Kidney tubule cell (primary cell): ENCODE measurements around the gene SLC9C2.
"Not testable (repeated sequence)": the region's sequence is repeated elsewhere in the genome, so short reads cannot be mapped to it uniquely, and the experiment has no call there.

Experiments used
- DNase-seq: peaks from one replicate; pipeline ENCODE4 v3.0.0-alpha.2; 2018; ENCODE audit warnings: low spot score

SLC9C2 gene

DNA sequence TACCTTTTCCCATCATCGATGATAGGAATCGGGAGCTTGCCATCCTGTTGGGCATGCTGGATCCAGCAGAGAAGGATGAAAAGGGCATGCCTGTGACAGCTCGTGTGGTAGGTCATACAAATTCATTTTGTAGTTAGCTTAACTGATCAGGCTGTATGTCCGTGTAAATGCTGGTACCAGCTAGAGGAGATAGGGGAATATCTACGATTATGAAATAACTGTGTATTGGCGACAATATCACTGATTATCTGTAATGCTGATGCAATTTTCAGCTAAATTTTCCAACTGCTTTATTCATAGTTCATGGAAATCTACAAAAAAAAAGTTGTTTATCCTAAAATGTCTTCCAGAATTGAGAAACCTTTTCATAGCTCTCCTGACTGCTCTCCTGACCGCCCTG lies 117.5 kb downstream of the SLC9C2 start:
- DNase-seq: no peak

DNA sequence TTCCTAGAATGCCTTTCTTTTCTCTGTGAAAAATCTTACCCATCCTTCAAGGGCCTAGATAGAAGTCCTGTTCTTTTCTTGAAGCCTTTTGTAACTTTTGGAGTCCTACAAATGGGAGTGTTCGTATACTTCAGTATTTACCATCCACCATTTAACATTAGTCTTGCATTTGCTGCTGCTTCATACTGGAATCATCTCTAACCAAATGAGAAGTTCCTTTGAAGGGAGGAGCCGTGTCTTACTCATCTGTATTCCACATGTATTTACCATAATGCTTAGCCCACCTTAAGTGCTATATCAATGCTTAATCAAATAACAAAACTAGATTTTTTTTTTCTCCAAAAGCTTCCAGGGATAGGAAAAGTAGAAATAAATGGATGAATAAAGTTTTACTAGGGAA lies 118.6 kb downstream of the SLC9C2 start:
- DNase-seq: no peak

- no peak for DNase-seq
Measured at GRCh38 chr1:173482683-173483082, 120.2 kb downstream of the SLC9C2 start.

DNA sequence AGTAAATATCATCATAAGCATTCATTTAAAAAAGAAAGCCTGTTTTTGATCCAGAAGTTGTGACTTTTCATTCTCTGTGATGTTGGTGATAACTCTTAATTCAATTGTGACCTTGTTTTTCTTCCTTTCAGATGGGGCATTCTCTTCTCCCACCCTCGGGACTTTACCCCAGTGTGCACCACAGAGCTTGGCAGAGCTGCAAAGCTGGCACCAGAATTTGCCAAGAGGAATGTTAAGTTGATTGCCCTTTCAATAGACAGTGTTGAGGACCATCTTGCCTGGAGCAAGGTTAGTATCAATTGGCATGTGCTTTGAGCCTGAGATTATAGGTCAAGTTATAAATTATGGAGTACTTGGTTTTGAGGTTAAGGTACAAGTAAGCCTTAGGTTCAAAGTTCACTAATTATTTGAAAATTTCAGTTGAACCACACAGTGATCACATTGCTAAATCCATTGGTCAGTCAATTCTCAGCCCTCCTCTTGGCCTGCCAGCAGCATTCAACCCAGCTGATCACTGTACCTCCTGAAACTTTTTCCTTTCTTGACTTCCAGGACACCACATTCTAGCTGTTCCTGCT lies 121.6 kb downstream of the SLC9C2 start:
- no peak for DNase-seq

- peak; percentile 19 for DNase-seq
Measured at GRCh38 chr1:173479649-173480048, 123.2 kb downstream of the SLC9C2 start.

DNA sequence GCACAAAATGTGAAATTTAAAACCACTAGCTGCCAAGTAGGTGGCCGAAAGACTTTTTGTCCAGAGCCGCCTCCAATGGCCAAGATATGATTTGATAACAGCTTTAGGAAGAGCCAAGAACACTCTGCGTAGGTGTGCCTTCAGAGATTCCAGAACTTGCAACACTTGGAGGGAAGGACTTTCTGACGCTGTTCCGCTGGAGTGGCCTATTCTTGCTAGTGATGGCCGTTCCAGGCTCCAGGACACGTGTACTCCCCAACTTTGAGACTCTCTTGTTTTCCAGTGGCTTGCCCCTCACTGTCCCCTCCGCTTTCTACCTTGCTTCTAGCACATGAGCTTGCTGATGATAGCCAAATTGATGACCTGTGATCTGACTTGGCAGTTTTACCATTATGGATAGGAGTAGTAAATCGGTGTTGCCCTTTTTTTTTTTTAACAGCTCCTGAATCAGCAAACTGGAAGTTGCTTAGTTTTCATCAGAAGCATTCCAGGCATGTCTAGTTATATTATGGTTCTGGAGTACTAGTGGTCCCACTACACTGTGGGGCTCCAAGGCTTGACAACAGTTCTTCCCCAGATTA lies 124.7 kb downstream of the SLC9C2 start:
- peak; percentile 56 for DNase-seq

GRCh38 chr1:173477286-173478093 lies 125.4 kb downstream of the SLC9C2 start, which contains the start of gene PRDX6:
Gene PRDX6, plus strand, starts transcription at chr1:173477335. Its CDS starts 63 bp downstream, at chr1:173477398.
- no peak for DNase-seq

GRCh38 chr1:173476665-173477285 lies 126.1 kb downstream of the SLC9C2 start:
- peak; percentile 95 for DNase-seq

DNA sequence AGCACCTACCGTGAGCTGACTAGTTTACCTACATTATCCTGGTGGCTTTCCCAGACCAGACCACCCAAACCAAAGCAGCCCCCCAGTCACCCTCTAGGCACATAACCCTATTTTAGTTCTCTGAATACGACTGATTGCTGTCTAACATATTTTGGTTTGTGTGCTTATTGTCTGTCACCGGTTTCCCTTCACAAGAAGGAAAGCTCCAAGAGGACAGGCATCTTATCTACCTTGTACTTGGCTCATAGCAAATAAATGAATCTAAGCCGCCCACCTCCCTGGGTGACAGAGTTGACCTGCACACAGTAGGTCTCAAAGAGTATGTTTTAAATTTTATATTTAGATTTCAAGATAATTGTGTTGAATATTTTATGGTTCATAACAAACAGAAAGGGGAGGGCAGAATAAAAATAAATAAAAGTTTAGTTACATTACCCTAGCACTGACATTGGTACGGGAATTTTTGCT lies 126.6 kb downstream of the SLC9C2 start:
- DNase-seq: no peak

DNA sequence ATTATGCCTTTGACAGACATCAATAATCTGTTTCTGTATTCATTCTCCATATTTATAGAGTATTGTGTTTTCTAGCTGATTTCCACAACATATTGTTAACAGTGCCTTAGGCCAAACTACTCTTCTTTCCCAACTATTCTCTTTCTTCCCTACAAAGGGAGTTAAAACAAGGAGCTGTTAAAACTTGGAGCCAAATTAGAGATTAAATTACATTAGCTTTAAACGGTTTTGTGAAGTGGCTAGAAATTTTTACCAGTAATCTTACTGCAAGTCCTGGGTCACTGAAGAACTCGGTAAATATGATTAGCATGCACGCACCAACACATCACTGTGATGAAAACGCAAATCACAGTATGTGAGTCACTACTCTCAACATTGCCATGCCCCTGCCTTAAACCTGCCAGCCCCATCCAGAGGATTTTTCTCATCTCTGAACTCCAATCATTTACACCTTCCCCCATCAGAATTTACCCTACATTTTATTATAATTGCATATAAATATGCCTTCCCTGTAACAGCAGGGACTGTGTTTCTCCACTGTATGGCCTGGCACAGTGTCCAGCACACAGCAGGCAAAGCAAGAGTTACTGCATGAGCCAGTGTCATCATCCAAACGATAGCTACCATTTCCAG lies 127.2 kb downstream of the SLC9C2 start:
- DNase-seq: peak; percentile 41

- not testable (repeated sequence) for DNase-seq
Measured at GRCh38 chr1:173474780-173475421, 128.0 kb downstream of the SLC9C2 start.

DNA sequence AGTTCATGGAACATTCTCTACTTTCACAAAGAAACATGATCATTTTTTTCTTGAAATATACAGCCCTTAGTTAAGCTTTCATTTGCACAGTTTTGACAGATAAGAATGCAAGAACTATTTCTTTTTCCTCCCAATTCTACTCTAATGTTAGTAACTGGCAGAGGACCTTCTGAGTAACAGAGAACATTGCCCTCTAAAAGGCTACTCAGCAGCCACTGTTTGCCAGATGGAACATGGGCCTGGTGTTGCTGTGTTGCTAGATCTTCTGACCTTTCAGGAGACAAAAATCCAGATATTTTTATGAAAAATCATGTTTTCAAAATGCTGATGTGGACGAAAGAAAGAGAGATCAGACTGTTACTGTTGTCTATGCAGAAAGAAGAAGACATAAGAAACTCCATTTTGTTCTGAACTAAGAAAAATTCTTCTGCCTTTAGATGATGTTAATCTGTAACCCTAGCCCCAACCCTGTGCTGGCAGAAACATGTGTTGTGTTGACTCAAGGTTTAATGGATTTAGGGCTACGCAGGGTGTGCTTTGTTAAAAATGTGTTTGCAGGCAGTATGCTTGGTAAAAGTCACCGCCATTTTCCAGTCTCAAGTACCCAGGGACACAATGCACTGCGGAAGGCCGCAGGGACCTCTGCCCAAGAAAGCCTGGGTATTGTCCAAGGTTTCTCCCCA lies 128.6 kb downstream of the SLC9C2 start:
- no peak for DNase-seq

GRCh38 chr1:173473599-173474011 lies 129.3 kb downstream of the SLC9C2 start:
- DNase-seq: peak; percentile 60

- no peak for DNase-seq
Measured at GRCh38 chr1:173470608-173471007, 132.3 kb downstream of the SLC9C2 start.

GRCh38 chr1:173469656-173470055 lies 133.2 kb downstream of the SLC9C2 start:
- DNase-seq: no peak

- DNase-seq: no peak
Measured at GRCh38 chr1:173467426-173467825, 135.4 kb downstream of the SLC9C2 start.

DNA sequence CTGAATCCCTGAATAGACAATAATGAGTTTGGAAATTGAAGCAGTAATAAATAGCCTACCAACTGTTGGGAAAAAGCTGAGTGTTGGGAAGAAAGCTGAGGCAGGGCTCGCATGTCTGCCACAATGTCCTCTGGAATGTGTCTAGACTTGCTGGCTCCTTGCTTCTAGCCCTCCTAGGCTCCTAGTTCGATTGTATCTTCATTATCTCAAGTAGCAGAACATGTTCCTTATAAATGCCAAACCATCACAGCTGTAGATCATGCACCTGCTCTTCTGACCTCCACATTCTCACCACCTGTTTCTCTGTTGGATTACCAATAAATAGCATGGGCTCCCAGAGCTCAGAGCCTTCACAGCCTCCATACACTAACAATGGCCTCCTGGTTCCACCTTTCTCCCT lies 138.7 kb downstream of the SLC9C2 start:
- DNase-seq: not testable (repeated sequence)

DNA sequence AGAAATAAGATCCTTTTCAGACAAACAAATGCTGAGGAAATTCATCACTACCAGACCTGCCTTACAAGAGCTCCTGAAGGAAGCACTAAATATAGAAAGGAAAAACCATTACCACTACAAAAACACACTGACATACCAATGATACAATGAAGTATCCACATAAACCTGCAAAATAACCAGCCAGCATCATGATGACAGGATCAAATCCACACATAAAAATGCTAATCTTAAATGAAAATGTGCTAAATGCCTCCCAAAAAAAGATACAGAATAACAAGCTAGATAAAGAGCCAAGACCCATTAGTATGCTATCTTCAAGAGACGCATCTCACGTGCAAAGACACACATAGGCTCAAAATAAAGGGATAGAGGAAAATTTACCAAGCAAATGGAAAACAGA lies 140.2 kb downstream of the SLC9C2 start:
- DNase-seq: not testable (repeated sequence)

- no peak for DNase-seq
Measured at GRCh38 chr1:173459885-173460284, 143.0 kb downstream of the SLC9C2 start.

GRCh38 chr1:173454966-173455524 lies 147.8 kb downstream of the SLC9C2 start:
- no peak for DNase-seq

DNA sequence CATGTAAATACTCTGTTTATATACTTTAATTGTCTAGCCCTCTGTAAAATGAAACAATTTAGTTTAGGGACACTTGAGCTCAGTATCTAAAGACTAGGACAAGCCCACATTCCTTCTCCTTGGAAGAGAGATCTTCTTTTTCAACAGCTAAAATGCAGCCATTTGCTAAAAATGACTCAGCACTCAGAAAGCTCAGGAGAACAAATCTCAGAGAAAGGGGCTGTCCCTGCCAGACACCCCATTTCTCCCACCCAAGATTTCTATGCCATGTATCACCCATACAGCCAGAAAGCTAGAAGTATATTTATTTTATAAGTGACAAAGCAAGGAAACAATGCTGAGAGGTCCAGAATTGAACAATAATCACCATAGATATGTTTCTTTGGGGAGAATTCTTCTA lies 148.9 kb downstream of the SLC9C2 start:
- peak; percentile 31 for DNase-seq
